Measurements from ENCODE around the gene NUFIP1. TPM values are rescaled to one million over a fixed set of nuclear protein-coding genes. Genes with fewer than 3 reads are reported as not detected.

NUFIP1 gene
- total RNA-seq (2022; extraction: Qiagen RNA extraction; ENCODE audit: low read depth): 6.4 to 6.7 TPM (median 6.6 TPM) in 5 replicates

DNA sequence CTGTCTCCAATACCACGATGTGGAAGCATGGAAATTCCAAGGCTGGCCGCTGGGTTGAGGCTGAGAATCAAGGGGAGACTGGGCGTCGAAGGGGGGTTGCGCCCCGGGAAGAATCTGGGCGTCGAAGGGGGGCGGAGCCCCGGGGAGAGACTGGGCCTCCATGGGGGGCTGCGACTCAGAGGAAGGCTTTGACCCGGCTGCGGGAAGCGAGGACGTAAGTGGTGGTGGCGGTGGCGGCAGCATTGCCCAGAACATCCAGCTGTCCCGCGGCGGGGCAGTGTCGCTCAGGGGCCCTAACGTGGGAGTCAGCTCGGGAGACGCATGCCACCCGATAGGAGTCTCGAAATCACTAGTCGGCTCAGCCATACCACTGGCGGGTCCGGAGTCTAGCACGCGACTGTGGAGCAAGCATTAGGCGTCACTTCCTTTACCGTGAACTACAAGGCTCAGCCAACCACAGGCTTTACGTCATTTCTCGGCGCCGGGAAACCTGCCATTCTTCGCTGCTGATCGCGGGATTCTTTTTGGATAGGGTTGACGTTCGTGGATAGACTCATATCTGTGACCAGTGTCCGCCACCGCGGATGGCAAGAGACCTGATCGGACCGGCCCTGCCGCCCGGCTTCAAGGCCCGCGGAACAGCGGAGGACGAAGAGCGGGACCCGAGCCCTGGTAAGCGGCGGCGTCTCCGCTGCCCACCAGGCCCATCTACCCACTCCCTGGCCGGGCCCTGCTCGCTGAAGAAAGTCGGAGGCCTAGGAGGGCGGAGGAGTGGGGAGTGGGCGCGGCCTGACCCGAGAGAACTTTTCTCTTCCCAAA, at the start of gene NUFIP1, which contains the start of gene GPALPP1:
TSS of gene NUFIP1 (minus strand) at position 401 of the 819 bp plus-strand sequence. CDS start at position 366, 35 bp downstream.
TSS of gene GPALPP1 (plus strand) at position 468 of the 819 bp plus-strand sequence. CDS start at position 585, 117 bp downstream.

Other genes with a start within 250 kb of the NUFIP1 start
- gene GPALPP1, start 67 bp upstream of the NUFIP1 start, total RNA-seq (2022; extraction: Qiagen RNA extraction; ENCODE audit: low read depth): 8.7 to 12.2 TPM (median 11.0 TPM) in 5 replicates
- gene GTF2F2, start 131.0 kb upstream of the NUFIP1 start, total RNA-seq (2022; extraction: Qiagen RNA extraction; ENCODE audit: low read depth): 19.9 to 22.8 TPM (median 20.9 TPM) in 5 replicates
- not detected in 5 replicates for gene KCTD4, start 211.6 kb upstream of the NUFIP1 start, total RNA-seq (2022; extraction: Qiagen RNA extraction; ENCODE audit: low read depth)